ENCODE results near the gene CHSY1. TPM values are rescaled to one million over a fixed set of nuclear protein-coding genes. Genes with fewer than 3 reads are reported as not detected.
"Not testable (repeated sequence)": the region's sequence is repeated elsewhere in the genome, so short reads cannot be mapped to it uniquely, and the experiment has no call there.

Gene CHSY1
- total and polyA plus RNA-seq, 3 donors from 2014 or later, result 20.0 to 36.1 (median 31.1) TPM

DNA sequence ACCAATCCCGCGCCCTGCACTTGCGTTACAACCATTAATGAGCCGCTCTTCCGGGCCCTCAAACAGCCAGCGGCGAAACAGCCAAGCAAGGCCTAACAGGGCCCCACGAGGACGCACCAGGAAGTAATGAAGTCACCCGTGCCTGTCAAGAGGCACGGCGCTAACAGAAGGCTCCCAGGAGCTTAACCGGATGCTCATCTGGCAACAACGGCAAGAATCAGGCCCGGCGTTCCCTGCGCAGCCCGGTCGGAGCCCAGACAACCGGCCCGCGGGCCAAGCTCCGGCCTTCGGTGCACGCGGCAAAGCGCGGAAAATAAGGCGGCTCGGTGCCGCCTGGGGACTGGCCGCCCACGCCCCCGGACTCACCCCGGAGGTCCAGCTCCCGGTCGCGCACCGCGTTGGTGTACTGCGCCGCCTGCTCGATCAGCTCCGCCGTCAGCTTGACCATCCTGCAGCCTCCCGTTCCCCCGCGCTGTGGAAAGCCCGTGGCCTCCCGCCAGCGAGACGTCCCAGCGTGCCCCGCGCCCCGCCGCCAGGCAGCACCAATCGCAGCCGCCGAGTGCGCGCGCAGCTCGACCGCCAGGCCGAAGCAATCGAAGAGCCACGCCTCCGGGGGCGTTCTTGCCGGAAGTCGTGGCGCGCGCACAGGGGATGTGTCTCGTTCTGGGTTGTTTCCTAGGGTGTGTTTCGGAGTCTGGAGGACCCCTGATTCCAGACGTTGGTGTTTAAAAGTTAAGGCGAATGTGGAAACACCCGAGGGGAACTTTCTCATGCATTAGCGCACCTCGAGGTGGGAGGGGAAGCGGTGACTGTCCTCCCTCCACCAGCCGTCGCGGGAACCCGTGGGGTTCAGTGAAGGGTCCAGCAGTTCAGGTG lies 43.1 kb upstream of the CHSY1 start, which contains the start of gene SNRPA1:
Gene SNRPA1, minus strand, starts transcription at position 518 of the 876 bp plus-strand sequence. Its CDS starts 70 bp downstream, at position 448.
- intact Hi-C loops (cut with DNase I; ENCODE audit: low total_unique reads), result loop anchor here (10.0 kb wide), 1 partner anchor 350 kb away; no protein-coding TSS in a partner anchor
- peak in 1 of 3 experiments; percentile 26 for TF ChIP-seq CTCF (IDR thresholded peaks at IDR 0.05)
- TF ChIP-seq POLR2A (IDR thresholded peaks at IDR 0.05), result no peak
- 1% methylated on average over 10 to 83 of the region's 87 CpGs for WGBS, 2 donors
- peak within 1 kb of the TSS; percentile 93 to 94 for H3K27ac ChIP-seq
- peaks cover 14% of the 10 kb centered on the region for H3K4me1 ChIP-seq
- H3K4me3 ChIP-seq, result peak within 1 kb of the TSS; percentile 94 to 98
- peak; percentile 98 for DNase-seq
- H3K9me3 ChIP-seq, result no peaks in the 10 kb centered on the region
- no peaks in the 10 kb centered on the region for H3K27me3 ChIP-seq
- no peaks in the 10 kb centered on the region for H3K36me3 ChIP-seq (ENCODE audit: low read depth, missing control alignments)

GRCh38 chr15:101293122-101293521 lies 41.3 kb upstream of the CHSY1 start:
- Histone ChIP-seq H3K27me3 (no peaks in the 10 kb centered on the region), H3K4me3 (peak overlapping the region; percentile 94 to 98), H3K36me3 (ENCODE audit: low read depth, missing control alignments) (no peaks in the 10 kb centered on the region), H3K4me1 (peaks cover 14% of the 10 kb centered on the region), H3K9me3 (no peaks in the 10 kb centered on the region), H3K27ac (peak overlapping the region; percentile 93 to 94)
- DNase-seq, result no peak
- TF ChIP-seq CTCF (IDR thresholded peaks at IDR 0.05) (no peak), POLR2A (IDR thresholded peaks at IDR 0.05) (no peak)
- intact Hi-C loops (cut with DNase I; ENCODE audit: low total_unique reads), result loop anchor here (10.0 kb wide), 1 partner anchor 352 kb away; no protein-coding TSS in a partner anchor
- 47 to 49% methylated on average over 10 of the region's 10 CpGs for WGBS, 2 donors

DNA sequence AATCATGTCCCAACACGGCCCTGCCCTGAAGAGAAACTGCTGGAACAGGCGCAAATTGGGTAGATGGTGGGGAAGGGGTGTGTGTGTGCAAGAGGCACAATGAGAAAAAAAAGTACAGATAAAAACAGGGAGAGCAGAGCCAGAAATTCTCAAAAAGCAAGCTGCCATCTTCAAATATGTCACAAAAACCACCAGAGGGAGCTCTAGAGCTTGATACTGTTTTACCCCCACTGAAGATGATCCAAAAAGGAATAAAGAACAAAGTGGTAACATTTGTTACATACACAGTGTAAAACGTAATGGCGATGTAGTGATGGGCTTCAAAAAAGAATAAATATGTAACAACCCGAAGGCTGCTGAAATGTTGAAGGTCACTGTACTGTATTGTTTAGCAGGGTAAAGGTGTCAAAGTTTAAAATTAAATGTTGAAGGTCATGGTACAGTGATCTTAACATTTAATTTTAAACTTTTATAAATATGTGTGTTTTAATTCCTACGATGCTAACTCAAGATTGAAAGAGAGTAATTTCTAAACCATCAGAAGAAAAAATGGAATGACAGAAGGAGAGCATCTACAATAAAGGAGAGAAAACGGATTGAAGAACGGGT lies 37.2 kb upstream of the CHSY1 start:
- peaks cover 22% of the 10 kb centered on the region for H3K4me1 ChIP-seq
- WGBS, 2 donors, result 64 to 67% methylated on average over 8 of the region's 8 CpGs
- no peaks in the 10 kb centered on the region for H3K36me3 ChIP-seq (ENCODE audit: low read depth, missing control alignments)
- no peak overlapping the region for H3K4me3 ChIP-seq
- intact Hi-C loops (cut with DNase I; ENCODE audit: low total_unique reads), result no loop called here
- H3K27ac ChIP-seq, result peak overlapping the region in 1 of 2 donors; percentile 43
- TF ChIP-seq CTCF (IDR thresholded peaks at IDR 0.05) (peak; percentile 52 to 57 (median 55)), POLR2A (IDR thresholded peaks at IDR 0.05) (no peak)
- H3K9me3 ChIP-seq, result no peaks in the 10 kb centered on the region
- DNase-seq, result peak; percentile 20
- no peaks in the 10 kb centered on the region for H3K27me3 ChIP-seq

- H3K9me3 ChIP-seq; intact Hi-C loops (cut with DNase I; ENCODE audit: low total_unique reads); DNase-seq; H3K4me3 ChIP-seq; H3K36me3 ChIP-seq (ENCODE audit: low read depth, missing control alignments); H3K27me3 ChIP-seq: not testable (repeated sequence)
- WGBS, 2 donors, result 85% methylated on average over 6 of the region's 6 CpGs
- peaks cover 21% of the 10 kb centered on the region for H3K4me1 ChIP-seq
- peak overlapping the region; percentile 16 to 29 for H3K27ac ChIP-seq
These were observed 35.5 kb upstream of the CHSY1 start for GRCh38 chr15:101287342-101287741.

GRCh38 chr15:101286471-101287114 lies 34.7 kb upstream of the CHSY1 start:
- peak; percentile 14 for DNase-seq
- H3K27ac ChIP-seq, result peak overlapping the region; percentile 16 to 29
- no peaks in the 10 kb centered on the region for H3K36me3 ChIP-seq (ENCODE audit: low read depth, missing control alignments)
- peaks cover 21% of the 10 kb centered on the region for H3K4me1 ChIP-seq
- H3K9me3 ChIP-seq, result no peaks in the 10 kb centered on the region
- TF ChIP-seq POLR2A (IDR thresholded peaks at IDR 0.05) (no peak), CTCF (IDR thresholded peaks at IDR 0.05) (no peak)
- 79 to 83% methylated on average over 9 of the region's 9 CpGs for WGBS, 2 donors
- H3K4me3 ChIP-seq, result no peak overlapping the region
- no peaks in the 10 kb centered on the region for H3K27me3 ChIP-seq
- intact Hi-C loops (cut with DNase I; ENCODE audit: low total_unique reads), result no loop called here

All from testis (tissue), 3 donors.